Activated naive CD4-positive, alpha-beta T cell treated with anti-CD3 and anti-CD28 coated beads, Interleukin-2, amount 10 ng/mL, durations not matched to agents 7 days and 5 days (primary cell): ENCODE data around the gene FNIP1.
"Not testable (repeated sequence)": the region's sequence is repeated elsewhere in the genome, so short reads cannot be mapped to it uniquely, and the experiment has no call there.

Experiments
- CTCF ChIA-PET: fragments of 350-600 bp; sonication (Branson Sonifier 250); formaldehyde crosslinking; loops from one replicate; lab custom pipeline; 2021; ENCODE audit warnings: antibody characterized with exemption; lab: Charles Lee
- DNase-seq: peaks from one replicate; pipeline ENCODE4 v3.0.0-alpha.2; 2020
- H3K27ac Mint-ChIP-seq: one replicate; pipeline ENCODE4 v1.8.0; 2021; ENCODE audit warnings: mild to moderate bottlenecking, moderate library complexity, mixed read lengths
- H3K27me3 Mint-ChIP-seq: one replicate; pipeline ENCODE4 v1.8.0; 2021; ENCODE audit warnings: mild to moderate bottlenecking, mixed read lengths
- H3K36me3 Mint-ChIP-seq: one replicate; pipeline ENCODE4 v1.8.0; 2021; ENCODE audit warnings: mixed read lengths
- H3K4me1 Mint-ChIP-seq: one replicate; pipeline ENCODE4 v1.8.0; 2021; ENCODE audit warnings: mixed read lengths
- H3K4me3 Mint-ChIP-seq: one replicate; pipeline ENCODE4 v1.8.0; 2021; ENCODE audit warnings: mild to moderate bottlenecking, moderate library complexity, mixed read lengths
- H3K9me3 Mint-ChIP-seq: one replicate; pipeline ENCODE4 v1.8.0; 2021; ENCODE audit warnings: mixed read lengths

The FNIP1 gene

DNA sequence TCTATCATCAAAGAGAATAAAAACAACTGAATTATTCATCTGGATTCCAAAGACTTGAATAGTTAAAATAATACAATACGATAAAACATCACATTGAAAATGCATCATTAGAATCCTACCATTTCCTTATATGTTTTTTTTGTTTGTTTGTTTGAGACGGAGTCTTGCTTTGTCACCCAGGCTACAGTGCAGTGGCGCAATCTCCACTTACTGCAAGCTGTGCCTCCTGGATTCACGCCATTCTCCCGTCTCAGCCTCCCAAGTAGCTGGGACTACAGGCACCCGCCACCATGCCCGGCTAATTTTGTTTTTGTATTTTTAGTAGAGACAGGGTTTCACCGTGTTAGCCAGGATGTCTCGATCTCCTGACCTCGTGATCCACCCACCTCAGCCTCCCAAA lies 118.5 kb downstream of the FNIP1 start:
- H3K36me3 Mint-ChIP-seq: peaks cover 58% of the 10 kb centered on the region
- H3K27me3 Mint-ChIP-seq, H3K4me3 Mint-ChIP-seq, DNase-seq, CTCF ChIA-PET, H3K9me3 Mint-ChIP-seq, H3K4me1 Mint-ChIP-seq, H3K27ac Mint-ChIP-seq: not testable (repeated sequence)

DNA sequence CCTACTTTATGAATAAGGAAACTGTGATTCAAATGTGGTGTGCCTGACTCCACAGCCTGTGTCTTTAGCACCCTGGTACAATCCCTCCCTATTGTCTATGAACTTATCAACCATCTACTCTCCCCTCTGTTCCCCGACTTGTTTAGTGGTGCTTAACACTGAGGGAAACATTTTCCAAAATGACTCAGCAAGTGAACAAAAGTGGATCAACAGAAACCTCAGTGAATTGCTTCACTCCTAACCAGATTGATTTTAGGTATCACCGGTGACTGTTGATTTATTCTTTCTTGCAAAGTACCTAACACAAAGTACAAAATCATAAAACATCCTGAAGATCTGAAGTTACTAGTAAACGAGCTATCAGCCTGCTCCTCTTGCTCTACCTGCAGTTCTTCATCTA lies 119.7 kb downstream of the FNIP1 start:
- H3K36me3 Mint-ChIP-seq: peaks cover 61% of the 10 kb centered on the region
- peaks cover 1% of the 10 kb centered on the region for H3K9me3 Mint-ChIP-seq
- CTCF ChIA-PET: no interaction called here
- H3K4me1 Mint-ChIP-seq: peaks cover 14% of the 10 kb centered on the region
- H3K27ac Mint-ChIP-seq: no peak overlapping the region
- DNase-seq: no peak
- H3K27me3 Mint-ChIP-seq: no peaks in the 10 kb centered on the region
- no peak overlapping the region for H3K4me3 Mint-ChIP-seq

DNA sequence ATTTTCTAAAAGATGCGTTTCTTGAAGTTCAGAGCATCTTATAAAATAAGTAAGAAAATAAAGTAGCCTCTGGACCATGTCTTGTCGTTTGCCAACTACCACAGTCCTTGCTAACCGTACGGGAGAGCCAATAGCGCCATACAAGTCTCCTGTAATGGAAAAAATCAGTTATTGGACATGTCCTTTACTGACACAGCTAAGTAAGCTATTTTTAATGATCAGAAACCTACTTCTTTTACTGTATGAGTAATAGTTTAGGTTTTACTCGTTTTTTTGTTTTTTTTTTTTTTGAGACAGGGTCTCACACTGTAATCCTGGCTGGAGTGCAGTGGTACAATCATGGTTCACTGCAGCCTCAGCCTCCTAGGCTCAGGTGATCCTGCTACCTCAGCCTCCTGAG lies 124.0 kb downstream of the FNIP1 start:
- Mint-ChIP-seq H3K9me3 (peaks cover 1% of the 10 kb centered on the region), H3K4me1 (peaks cover 27% of the 10 kb centered on the region), H3K4me3 (no peak overlapping the region), H3K27ac (no peak overlapping the region), H3K27me3 (no peaks in the 10 kb centered on the region), H3K36me3 (peaks cover 74% of the 10 kb centered on the region)
- no peak for DNase-seq
- CTCF ChIA-PET: no interaction called here

DNA sequence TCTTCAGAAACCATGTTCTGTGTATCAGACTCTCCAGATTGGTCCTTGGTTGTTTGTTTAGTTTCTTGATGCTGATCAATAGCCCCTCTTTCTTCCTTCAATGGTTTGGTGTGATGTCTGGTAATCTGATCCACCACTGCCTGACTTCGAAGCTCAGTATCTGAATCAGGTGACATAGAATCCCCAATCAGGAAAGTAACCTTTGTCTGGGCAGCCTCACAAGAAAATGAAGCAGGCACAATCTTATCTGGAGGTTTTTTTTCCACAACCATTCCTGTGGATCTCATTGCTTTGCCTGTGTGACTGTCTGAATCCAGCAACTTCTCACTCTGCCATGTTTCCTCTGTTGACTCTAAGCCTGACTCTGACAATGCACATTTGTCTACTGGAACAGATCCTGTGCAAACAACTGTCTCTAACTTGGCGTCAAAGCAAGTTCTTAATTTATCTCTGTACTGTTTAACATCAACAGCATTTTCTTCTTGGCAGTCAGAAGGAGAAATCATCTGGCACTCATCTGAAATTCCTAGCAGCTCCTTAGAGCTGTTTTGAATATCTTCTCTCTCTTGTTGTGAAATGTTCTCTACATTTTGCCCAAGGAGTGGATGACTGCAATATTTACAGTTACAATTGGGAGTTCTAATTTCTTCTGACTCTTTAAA lies 124.7 kb downstream of the FNIP1 start:
- Mint-ChIP-seq H3K27ac (no peak overlapping the region), H3K27me3 (no peaks in the 10 kb centered on the region), H3K36me3 (peaks cover 69% of the 10 kb centered on the region), H3K4me3 (no peak overlapping the region), H3K9me3 (peaks cover 1% of the 10 kb centered on the region), H3K4me1 (peaks cover 27% of the 10 kb centered on the region)
- CTCF ChIA-PET: no interaction called here
- no peak for DNase-seq

DNA sequence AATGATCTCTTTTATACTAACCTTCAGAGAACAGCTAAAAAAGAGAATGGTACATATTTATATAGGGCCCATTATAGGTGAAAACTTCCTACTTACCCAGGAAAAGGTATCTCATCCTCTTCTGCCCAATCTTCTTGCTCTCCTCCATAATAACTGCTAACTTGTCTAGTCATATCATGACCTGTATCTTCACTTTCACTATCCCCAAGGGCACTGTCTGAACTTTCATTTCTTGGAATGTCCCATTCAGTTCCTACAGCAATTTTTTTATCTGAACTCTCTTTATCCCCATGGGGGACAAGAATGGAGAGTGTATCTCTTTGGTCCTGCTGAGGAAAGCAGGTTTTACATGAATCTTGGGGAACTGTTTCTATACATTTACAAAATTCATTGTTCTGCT lies 125.4 kb downstream of the FNIP1 start:
- no peak overlapping the region for H3K4me3 Mint-ChIP-seq
- H3K27ac Mint-ChIP-seq: no peak overlapping the region
- DNase-seq: no peak
- H3K4me1 Mint-ChIP-seq: peaks cover 27% of the 10 kb centered on the region
- H3K27me3 Mint-ChIP-seq: no peaks in the 10 kb centered on the region
- CTCF ChIA-PET: no interaction called here
- H3K36me3 Mint-ChIP-seq: peaks cover 68% of the 10 kb centered on the region
- peaks cover 1% of the 10 kb centered on the region for H3K9me3 Mint-ChIP-seq

DNA sequence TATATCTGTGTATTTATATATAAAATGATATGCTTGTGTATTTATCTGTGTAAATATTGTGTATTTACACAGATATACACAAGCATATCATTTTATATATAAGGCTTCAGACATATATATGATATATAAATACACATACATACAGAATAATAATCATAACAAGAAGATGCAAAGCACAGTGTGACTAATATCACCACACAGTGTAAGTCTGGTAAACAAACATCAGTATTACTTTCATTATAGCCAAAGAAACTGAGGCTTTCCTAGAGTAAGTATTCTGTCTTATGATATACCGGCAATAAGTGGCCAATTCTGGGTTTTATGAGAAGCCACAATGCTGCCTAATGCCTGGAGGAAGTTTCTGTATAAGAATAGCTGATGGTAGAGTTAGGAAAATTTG lies 131.9 kb downstream of the FNIP1 start:
- no peak overlapping the region for H3K4me3 Mint-ChIP-seq
- H3K9me3 Mint-ChIP-seq: no peaks in the 10 kb centered on the region
- CTCF ChIA-PET: no interaction called here
- DNase-seq: no peak
- H3K4me1 Mint-ChIP-seq: no peaks in the 10 kb centered on the region
- H3K27ac Mint-ChIP-seq: no peak overlapping the region
- no peaks in the 10 kb centered on the region for H3K27me3 Mint-ChIP-seq
- H3K36me3 Mint-ChIP-seq: peaks cover 50% of the 10 kb centered on the region

DNA sequence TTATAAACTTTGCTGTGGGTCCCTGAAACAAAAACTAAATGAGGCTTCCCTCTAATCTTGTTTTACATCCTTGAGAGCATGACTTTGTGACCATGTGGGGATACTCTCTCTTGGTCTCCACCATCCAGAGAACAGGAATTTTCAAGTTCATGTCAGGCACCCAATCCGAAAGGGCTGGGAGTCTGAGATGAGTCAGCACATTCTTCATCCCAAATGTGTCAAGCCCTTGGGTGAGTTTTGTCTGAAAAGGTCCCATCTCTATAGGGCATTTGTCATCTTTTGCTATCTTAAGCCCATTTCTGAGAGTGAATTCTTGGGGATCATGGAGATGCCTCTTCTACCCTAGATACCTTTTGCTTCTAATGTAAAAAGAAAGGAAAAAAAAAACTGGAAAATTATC lies 134.9 kb downstream of the FNIP1 start:
- peaks cover 53% of the 10 kb centered on the region for H3K36me3 Mint-ChIP-seq
- CTCF ChIA-PET: interaction anchor here (0.7 kb wide), 1 partner anchor 283 kb away, joined by 3 read pairs; no protein-coding TSS in a partner anchor

DNA sequence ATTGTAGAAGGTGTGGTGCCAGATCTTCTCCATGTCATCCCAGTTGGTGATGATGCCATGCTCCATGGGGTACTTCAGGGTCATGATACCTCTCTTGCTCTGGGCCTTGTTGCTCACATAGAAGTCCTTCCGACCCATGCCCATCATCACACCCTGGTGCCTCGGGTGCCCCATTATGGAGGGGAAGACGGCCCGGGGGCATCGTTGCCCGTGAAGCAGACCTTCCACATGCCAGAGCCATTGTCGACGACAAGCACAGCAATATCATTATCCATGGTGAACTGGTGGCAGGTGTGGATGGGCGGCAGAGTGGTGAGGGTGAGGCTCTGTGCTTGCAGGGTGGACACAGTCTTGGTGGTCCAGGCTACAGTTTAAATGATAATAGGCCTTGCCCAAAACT lies 137.0 kb downstream of the FNIP1 start:
- H3K9me3 Mint-ChIP-seq: no peaks in the 10 kb centered on the region
- CTCF ChIA-PET: no interaction called here
- no peak overlapping the region for H3K4me3 Mint-ChIP-seq
- no peak overlapping the region for H3K27ac Mint-ChIP-seq
- no peaks in the 10 kb centered on the region for H3K27me3 Mint-ChIP-seq
- DNase-seq: no peak
- peaks cover 4% of the 10 kb centered on the region for H3K4me1 Mint-ChIP-seq
- peaks cover 50% of the 10 kb centered on the region for H3K36me3 Mint-ChIP-seq

More for the DNA sequence above, 134.9 kb downstream of the FNIP1 start:
- Mint-ChIP-seq H3K4me1 (peaks cover 4% of the 10 kb centered on the region), H3K4me3 (no peak overlapping the region), H3K27ac (peak overlapping the region; percentile 34), H3K27me3 (no peaks in the 10 kb centered on the region), H3K9me3 (no peaks in the 10 kb centered on the region)
- no peak for DNase-seq

DNA sequence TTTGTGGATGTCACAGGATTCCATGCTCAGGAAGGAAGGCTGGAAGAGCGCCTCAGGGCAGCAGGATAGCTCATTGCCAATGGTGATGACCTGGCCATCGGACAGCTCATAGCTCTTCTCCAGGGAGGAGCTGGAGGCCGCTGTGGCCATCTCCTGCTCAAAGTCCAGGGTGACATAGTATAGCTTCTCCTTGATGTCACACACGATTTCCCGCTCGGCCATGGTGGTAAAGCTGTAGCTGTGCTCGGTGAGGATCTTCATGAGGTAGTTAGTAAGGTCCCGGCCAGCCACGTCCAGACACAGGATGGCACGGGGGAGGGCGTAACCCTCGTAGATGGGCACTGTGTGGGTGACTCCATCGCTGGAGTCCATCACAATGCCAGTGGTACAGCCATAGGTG lies 137.5 kb downstream of the FNIP1 start:
- CTCF ChIA-PET: no interaction called here
- DNase-seq: no peak
- Mint-ChIP-seq H3K27ac (no peak overlapping the region), H3K4me3 (no peak overlapping the region), H3K4me1 (peaks cover 4% of the 10 kb centered on the region), H3K9me3 (no peaks in the 10 kb centered on the region), H3K27me3 (no peaks in the 10 kb centered on the region), H3K36me3 (peaks cover 53% of the 10 kb centered on the region)

DNA sequence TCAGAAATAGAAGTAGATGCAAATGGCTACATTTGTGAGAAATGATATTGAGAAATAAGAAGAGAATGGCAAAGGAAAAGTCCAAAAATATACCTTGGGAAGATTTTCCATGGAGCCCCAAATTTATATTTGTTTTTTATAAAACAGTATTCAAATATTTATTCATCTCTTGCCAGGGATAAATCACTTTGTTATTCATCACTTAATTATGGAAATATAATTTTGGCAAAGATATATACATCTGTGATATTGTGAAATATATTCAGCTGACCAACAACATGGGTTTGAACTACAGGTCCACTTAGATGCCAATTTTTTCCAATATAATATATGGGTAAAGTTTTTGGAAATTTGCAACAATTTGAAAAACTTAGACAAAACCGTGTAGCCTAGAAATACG lies 142.0 kb downstream of the FNIP1 start:
- peaks cover 4% of the 10 kb centered on the region for H3K4me1 Mint-ChIP-seq
- no peaks in the 10 kb centered on the region for H3K27me3 Mint-ChIP-seq
- no peaks in the 10 kb centered on the region for H3K9me3 Mint-ChIP-seq
- H3K27ac Mint-ChIP-seq: no peak overlapping the region
- peaks cover 55% of the 10 kb centered on the region for H3K36me3 Mint-ChIP-seq
- no peak for DNase-seq
- CTCF ChIA-PET: interaction anchor here (1.1 kb wide), 1 partner anchor 66 kb away, joined by 3 read pairs; no protein-coding TSS in a partner anchor
- no peak overlapping the region for H3K4me3 Mint-ChIP-seq

DNA sequence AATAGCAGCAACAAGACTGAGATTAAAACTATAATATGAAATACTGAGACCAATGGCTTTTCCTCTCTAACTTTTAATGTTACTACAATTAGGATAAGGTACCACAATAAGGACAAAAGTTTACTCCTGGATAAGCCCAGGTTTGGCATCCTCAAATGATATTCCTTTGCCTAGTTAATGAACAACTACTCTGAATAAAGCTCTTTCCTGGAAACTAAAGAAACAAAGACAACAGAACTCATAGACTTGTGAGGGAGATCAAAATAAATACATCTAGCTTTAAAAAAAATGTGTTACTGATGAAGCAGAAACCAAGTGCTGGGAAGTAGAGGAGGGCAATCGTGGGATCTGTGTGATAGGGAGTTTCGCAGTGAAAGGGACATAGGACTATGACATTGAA lies 142.5 kb downstream of the FNIP1 start:
- Mint-ChIP-seq H3K9me3 (no peaks in the 10 kb centered on the region), H3K4me3 (no peak overlapping the region), H3K27ac (no peak overlapping the region), H3K27me3 (no peaks in the 10 kb centered on the region), H3K36me3 (peaks cover 53% of the 10 kb centered on the region), H3K4me1 (peaks cover 4% of the 10 kb centered on the region)
- CTCF ChIA-PET: interaction anchor here (1.1 kb wide), 1 partner anchor 66 kb away, joined by 3 read pairs; no protein-coding TSS in a partner anchor
- no peak for DNase-seq

DNA sequence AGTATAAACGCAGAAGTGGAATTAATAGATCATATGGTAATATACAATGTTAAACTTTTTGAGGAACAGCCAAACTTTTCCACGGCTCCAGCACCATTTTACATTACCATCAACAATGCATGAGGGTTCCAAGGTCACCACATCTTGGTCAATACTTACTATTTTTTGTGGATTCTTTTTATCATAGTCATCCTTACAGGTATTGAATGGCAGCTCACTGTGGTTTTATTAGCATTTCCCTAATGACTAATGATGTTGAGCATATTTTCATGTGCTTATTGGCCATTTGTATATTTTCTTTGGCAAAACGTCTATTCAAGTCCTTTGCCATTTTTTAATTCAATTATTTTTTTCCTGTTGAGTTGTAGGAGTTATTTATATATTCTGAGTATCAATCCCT lies 147.7 kb downstream of the FNIP1 start:
- Mint-ChIP-seq H3K4me3 (no peak overlapping the region), H3K27me3 (no peaks in the 10 kb centered on the region), H3K36me3 (peaks cover 62% of the 10 kb centered on the region), H3K9me3 (no peaks in the 10 kb centered on the region), H3K27ac (no peak overlapping the region), H3K4me1 (peaks cover 3% of the 10 kb centered on the region)
- no peak for DNase-seq
- CTCF ChIA-PET: no interaction called here

DNA sequence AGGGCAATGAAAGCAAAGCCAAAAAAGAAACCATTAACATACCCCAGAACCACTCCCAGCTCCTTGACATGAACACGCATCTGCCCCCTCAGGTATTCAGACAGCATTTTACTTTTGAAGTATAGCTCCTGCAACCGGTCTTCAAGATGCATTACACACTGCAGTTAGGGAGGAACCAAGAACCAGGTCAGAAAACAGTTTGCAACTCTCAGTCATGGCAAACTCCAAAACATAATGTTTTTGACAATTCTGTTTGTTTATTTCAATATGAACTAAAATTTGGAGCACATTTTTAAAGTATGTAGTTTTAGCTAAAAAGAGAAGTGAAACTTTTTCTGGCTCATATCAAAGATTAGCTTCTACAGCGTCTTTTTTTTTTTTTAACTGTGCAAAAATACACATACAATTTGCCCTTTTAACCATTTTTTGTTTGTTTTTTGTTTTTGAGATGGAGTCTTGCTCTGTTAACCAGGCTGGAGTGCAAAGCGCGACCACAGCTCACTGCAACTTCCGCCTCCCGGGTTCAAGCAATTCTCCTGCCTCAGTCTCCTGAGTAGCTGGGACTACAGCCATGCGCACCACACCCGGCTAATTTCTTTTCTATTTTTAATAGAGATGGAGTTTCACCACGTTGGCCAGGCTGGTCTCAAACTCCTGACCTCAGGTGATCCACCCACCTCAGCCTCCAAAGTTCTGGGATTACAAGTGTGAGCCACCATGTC lies 149.6 kb downstream of the FNIP1 start:
- peaks cover 3% of the 10 kb centered on the region for H3K4me1 Mint-ChIP-seq
- H3K9me3 Mint-ChIP-seq: no peaks in the 10 kb centered on the region
- H3K27me3 Mint-ChIP-seq: no peaks in the 10 kb centered on the region
- H3K36me3 Mint-ChIP-seq: peaks cover 59% of the 10 kb centered on the region
- no peak for DNase-seq
- H3K27ac Mint-ChIP-seq: no peak overlapping the region
- CTCF ChIA-PET: interaction anchor here (0.9 to 1.1 kb wide), 2 partner anchors 9 to 57 kb away, joined by 3 to 4 read pairs; no protein-coding TSS in a partner anchor
- no peak overlapping the region for H3K4me3 Mint-ChIP-seq

DNA sequence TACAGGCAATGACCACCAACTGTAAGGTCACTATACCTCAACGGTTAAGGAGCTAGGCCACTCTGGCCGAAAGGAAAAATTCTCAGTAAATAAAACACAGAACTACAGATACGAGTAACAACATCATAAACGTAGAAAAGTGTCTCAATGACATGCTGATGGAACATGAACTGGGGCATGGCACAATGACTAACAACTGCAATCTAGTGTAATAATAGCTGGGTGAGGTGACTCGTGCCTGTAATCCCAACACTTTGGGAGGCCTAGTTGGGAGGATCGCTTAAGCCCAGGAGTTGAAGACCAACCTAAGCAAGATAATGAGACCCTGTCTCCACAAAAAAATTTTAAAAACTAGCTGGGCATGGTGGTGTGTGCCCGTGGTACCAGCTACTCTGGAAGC lies 152.0 kb downstream of the FNIP1 start:
- no peaks in the 10 kb centered on the region for H3K9me3 Mint-ChIP-seq
- H3K27ac Mint-ChIP-seq: no peak overlapping the region
- H3K36me3 Mint-ChIP-seq: peaks cover 44% of the 10 kb centered on the region
- no peaks in the 10 kb centered on the region for H3K27me3 Mint-ChIP-seq
- CTCF ChIA-PET: interaction anchor here (0.6 kb wide), 1 partner anchor 363 kb away, joined by 3 read pairs; no protein-coding TSS in a partner anchor
- DNase-seq: no peak
- H3K4me1 Mint-ChIP-seq: peaks cover 12% of the 10 kb centered on the region
- H3K4me3 Mint-ChIP-seq: no peak overlapping the region

DNA sequence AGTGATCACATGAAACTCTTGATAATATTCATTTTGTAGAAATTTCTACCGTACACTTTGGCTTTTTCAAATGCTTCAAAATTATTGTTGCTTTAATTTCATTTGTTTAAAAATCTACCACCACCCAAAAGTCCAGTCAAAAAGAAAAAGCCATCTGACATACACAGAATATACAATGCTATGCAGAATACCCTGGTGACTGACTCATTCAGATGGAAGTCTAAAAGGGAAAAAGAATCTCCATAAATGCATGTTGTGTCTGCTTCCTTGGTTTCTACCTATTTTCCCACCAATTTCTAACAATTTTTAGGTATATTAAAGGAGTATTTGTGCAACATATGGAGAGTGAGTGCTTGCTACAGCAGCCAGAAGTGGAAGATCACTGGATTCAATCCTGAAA lies 152.4 kb downstream of the FNIP1 start:
- H3K9me3 Mint-ChIP-seq: no peaks in the 10 kb centered on the region
- DNase-seq: no peak
- peaks cover 41% of the 10 kb centered on the region for H3K36me3 Mint-ChIP-seq
- CTCF ChIA-PET: no interaction called here
- H3K27me3 Mint-ChIP-seq: no peaks in the 10 kb centered on the region
- no peak overlapping the region for H3K27ac Mint-ChIP-seq
- H3K4me1 Mint-ChIP-seq: peaks cover 16% of the 10 kb centered on the region
- no peak overlapping the region for H3K4me3 Mint-ChIP-seq
